T follicular helper cell (primary cell): ENCODE measurements around the gene CCDC198.

Source experiments
- DNase-seq: peaks from one replicate; pipeline ENCODE4 v3.0.0-alpha.2; 2020; ENCODE audit warnings: low read depth

Gene CCDC198

DNA sequence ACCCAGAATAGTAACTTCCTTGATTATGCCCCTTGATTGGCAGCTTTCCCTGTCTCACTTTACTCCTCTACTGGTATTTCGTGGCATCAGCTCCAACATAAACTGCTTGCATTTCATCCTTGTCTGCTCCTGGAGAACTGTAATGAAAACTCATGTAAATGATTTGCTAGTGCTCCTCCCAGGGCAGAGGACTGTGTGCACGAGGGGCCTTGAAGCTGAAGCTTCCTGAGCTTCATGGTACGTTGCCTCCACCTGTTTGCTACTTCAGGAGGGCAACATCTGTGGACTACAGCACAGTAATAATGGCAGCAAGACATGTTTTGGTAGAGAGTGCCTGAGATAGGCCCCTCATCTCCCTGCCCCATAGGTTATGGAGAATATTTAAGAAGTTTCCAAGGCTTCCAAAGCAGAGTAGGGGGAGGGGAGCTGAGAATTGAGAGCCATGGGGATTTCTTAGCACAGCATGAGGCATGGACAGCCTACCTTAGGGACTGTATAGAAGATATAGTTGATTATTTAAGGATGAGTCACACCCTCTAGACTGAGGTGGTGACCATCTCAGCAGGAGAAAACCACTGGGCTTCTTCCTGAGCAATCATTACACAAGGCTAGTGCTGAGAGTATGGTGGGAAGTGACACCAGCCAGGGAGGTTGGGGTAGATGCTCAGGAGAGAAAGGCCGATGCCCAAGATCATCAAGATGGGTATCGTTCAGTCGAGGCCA, 29.5 kb downstream of the CCDC198 start:
- DNase-seq: no peak

DNA sequence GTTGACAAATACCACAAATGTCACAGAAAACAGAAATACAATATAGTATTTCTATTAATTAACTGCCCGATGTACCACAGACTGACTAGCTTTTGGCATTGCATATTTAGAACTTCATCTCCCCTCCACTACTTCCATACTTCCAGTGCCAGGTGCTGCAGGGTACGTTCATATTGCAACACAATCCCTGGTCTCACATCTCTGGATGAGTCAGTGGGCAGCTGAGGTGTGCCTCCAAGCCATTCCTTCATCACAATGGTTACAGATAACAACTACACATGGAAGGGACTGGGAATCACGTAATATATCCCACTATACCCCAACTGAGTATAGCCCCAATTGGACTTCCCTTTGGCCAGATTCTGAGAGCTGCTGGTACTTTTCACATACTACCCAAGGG, 31.1 kb downstream of the CCDC198 start:
- no peak for DNase-seq

DNA sequence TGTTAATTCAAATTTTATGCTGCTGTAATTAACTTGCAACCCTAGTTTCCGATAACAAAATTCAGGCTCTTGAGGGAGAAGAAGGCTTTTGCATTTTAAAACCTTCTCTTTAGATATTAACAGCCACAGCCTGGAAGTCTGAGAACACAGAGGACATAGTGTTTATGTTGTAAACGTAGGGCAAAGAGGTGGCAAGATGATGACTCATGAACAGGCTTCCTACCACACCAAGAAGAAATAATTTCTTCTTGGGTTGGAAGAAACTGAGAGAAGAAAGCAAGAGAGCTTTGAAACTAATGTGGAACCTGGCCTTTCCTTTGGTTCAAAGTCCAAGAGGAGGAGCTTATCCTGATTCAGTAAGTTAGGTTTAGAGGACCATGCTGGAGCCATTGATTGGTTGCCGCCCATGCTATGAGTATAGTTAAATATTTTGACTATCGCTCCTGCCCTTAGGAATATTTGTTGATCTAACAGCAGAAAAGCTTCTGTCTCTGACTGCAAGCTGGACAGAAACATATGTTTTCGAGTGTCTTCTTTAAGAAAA, 31.8 kb downstream of the CCDC198 start:
- no peak for DNase-seq

DNA sequence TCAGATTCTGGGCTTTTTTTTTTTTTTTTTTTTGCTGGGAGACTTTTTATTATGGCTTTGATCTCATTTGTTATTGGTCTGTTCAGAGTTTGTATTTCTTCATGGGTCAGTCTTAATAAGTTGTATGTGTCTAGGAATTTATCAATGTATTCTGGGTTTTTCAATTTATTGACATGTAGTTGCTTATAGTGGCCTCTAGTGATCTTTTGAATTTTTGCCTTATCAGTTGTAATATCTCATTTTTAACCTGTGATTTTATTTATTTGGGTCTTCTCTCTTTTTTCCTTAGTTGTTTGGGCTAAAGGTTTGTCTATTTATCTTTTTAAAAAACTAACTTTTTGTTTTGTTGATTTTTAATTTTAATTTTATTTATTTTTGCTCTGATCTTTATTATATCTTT, 57.7 kb downstream of the CCDC198 start:
- no peak for DNase-seq

DNA sequence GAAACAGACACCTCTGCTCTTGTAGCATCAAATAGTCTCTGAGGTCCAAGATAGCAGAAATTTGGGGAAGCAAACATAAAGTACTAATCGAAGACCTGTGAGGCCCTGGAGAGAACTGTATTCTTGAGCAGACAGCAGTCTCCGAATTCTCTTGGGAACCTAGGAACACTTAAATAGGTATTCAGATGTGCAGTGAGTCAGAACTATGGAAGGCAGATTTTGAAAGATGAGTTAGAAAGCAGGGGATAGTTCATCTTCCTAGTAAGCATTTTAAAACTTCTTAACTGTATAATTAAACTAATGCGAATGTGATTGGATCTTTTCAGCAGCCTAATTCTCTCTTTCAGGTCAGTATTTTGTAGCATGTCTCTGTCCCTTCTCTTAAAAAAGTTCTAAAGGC, 72.7 kb downstream of the CCDC198 start:
- no peak for DNase-seq

DNA sequence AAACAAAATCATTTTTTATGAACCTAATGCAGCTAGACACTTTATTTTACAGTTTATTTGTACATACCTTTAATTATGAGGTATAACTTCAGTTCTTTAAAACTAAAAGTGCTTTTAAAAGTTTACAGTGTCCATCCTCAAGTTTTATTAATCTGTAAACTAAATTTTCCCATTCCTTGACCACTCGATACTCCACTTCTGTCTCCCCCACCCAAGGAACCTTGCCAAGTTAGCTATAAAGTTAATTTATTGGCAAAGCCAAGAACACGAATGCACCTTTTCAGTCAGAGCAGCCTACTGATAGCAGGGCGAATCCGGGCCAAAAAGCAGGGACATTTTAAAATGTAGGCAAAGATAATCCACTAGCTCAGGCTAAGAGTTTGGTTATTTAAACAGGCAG, 73.6 kb downstream of the CCDC198 start:
- DNase-seq: no peak
